Effector memory CD8-positive, alpha-beta T cell (primary cell): ENCODE results near the gene ATP6V1G2.
"Not testable (repeated sequence)": the region's sequence is repeated elsewhere in the genome, so short reads cannot be mapped to it uniquely, and the experiment has no call there.

Experiments
- ATAC-seq: fragments of 150-1000 bp; cut with Tn5 transposase; replicated peaks from 2 replicates; pipeline ENCODE4 v1.10.0; 2021; ENCODE audit warnings: mild to moderate bottlenecking, moderate library complexity
- DNase-seq, 3 experiments: peaks; one replicate each; pipeline ENCODE4 v3.0.0; 2021
- H3K27ac Mint-ChIP-seq, 2 donors: one replicate each; pipeline ENCODE4 v1.8.0; 2022; ENCODE audit warnings: mild to moderate bottlenecking in 2 of 2, mixed read lengths in 2 of 2, moderate library complexity in 2 of 2
- H3K27me3 Mint-ChIP-seq, 2 donors: one replicate each; pipeline ENCODE4 v1.8.0; 2022; ENCODE audit warnings: mixed read lengths in 2 of 2
- H3K36me3 Mint-ChIP-seq: one replicate; pipeline ENCODE4 v1.8.0; 2022; ENCODE audit warnings: mild to moderate bottlenecking, moderate library complexity, mixed read lengths; ENCODE audit not compliant: insufficient read depth
- H3K4me1 Mint-ChIP-seq, 2 donors: one replicate each; pipeline ENCODE4 v1.8.0; 2022; ENCODE audit warnings: low read depth in 2 of 2, mixed read lengths in 2 of 2
- H3K4me3 Mint-ChIP-seq, 2 donors: one replicate each; pipeline ENCODE4 v1.8.0; 2022; ENCODE audit warnings: mild to moderate bottlenecking in 2 of 2, mixed read lengths in 2 of 2, moderate library complexity in 2 of 2
- H3K9me3 Mint-ChIP-seq, 2 donors: one replicate each; pipeline ENCODE4 v1.8.0; 2022; ENCODE audit warnings: mixed read lengths in 2 of 2
- total RNA-seq, 9 experiments: gene quantifications; one replicate each; lab custom pipeline; 2026; lab: John Stamatoyannopoulos, UW

ATP6V1G2 gene
- 0 to 3.4 (median 0.40) reads per million in 9 experiments for total RNA-seq

DNA sequence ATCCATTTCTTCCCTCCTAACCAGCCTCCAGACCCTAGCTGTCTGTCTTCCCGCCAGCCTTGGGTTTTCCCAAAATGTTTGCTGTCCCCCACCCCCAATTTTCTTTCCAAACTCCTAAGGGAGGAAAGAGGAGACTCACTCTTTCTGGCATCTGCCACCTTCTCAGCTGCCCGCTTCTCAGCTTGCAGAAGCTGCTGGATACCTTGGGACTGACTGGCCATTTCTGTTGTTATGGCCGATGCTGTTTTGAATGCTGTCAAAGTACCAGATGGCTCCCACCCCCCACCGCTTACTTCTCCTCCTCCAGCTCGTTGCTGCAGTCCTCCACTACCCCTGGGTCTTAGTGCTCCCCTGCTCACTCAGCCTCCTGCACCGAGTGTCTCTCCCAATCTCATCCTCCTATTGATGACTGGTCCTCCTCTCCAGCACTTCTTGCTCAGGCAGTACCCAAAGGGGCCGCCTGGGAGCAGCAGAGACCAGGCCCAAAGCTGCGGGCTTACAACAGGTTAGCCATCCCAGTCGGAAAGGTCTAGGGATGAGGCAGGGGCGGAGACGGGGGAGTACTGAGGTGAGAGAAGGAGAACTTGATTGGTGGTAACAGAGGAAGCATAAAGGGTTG lies at the start of gene ATP6V1G2:
TSS of gene ATP6V1G2 (minus strand) at position 270 of the 619 bp plus-strand sequence. CDS start at position 221, 49 bp downstream.
- Mint-ChIP-seq H3K9me3 (no peaks in the 10 kb centered on the region), H3K27ac (peak within 1 kb of the TSS; percentile 91 to 96), H3K4me1 (peaks cover 17 to 23% of the 10 kb centered on the region in 2 donors), H3K36me3 (peaks cover 15% of the 10 kb centered on the region), H3K27me3 (no peaks in the 10 kb centered on the region), H3K4me3 (peak within 1 kb of the TSS; percentile 89)
- DNase-seq (peak; percentile 72 to 87 (median 77)), ATAC-seq (peak; percentile 52)

DNA sequence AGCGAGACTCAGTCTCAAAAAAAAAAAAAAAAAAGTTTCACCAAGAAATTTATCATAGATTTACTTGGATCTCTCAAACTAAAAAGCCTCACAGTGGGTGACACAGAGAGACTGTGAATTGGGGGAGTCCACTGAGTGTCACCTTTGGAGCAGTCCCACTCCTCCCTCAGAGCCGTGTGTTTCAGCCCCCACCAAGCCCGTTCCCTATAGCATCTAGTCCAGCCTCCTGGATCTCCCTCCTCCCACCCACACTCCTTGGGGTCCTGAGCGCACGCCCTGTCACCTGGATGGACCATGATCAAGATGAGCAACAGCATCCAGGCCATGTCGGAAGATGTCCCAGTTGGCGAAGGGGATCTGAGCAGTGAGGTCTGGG lies 46.0 kb upstream of the ATP6V1G2 start:
- peak; percentile 19 for ATAC-seq
- H3K36me3 Mint-ChIP-seq: peaks cover 31% of the 10 kb centered on the region

DNA sequence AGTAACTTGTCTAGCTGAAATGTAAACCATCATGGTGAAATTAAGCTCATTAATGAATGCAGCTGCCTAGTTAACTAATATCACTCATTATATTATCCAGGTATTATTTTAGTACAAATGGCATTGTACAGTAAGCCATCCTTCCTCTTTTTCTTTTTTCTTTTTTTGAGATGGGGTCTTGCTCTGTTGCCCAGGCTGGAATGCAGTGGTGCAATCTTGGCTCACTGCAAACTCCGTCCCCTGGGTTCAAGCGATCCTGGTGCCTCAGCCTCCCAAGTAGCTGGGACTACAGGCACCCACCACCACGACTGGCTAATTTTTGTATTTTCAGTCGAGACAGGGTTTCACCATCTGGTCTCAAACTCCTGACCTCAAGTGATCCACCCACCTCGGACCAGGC lies 44.3 kb upstream of the ATP6V1G2 start:
- not testable (repeated sequence) for DNase-seq, H3K9me3 Mint-ChIP-seq, ATAC-seq, H3K27me3 Mint-ChIP-seq
- peak overlapping the region in 1 of 2 donors; percentile 71 for H3K27ac Mint-ChIP-seq
- peaks cover 49 to 65% of the 10 kb centered on the region in 2 donors for H3K4me1 Mint-ChIP-seq
- H3K4me3 Mint-ChIP-seq: peak overlapping the region in 1 of 2 donors; percentile 77
- H3K36me3 Mint-ChIP-seq: peaks cover 36% of the 10 kb centered on the region

More for the DNA sequence above, 46.0 kb upstream of the ATP6V1G2 start:
- Mint-ChIP-seq H3K4me1 (peaks cover 44 to 59% of the 10 kb centered on the region in 2 donors), H3K27ac (peak overlapping the region; percentile 71 to 91), H3K4me3 (peak overlapping the region; percentile 77 to 78), H3K9me3 (no peaks in the 10 kb centered on the region), H3K27me3 (no peaks in the 10 kb centered on the region)
- no peak for DNase-seq

DNA sequence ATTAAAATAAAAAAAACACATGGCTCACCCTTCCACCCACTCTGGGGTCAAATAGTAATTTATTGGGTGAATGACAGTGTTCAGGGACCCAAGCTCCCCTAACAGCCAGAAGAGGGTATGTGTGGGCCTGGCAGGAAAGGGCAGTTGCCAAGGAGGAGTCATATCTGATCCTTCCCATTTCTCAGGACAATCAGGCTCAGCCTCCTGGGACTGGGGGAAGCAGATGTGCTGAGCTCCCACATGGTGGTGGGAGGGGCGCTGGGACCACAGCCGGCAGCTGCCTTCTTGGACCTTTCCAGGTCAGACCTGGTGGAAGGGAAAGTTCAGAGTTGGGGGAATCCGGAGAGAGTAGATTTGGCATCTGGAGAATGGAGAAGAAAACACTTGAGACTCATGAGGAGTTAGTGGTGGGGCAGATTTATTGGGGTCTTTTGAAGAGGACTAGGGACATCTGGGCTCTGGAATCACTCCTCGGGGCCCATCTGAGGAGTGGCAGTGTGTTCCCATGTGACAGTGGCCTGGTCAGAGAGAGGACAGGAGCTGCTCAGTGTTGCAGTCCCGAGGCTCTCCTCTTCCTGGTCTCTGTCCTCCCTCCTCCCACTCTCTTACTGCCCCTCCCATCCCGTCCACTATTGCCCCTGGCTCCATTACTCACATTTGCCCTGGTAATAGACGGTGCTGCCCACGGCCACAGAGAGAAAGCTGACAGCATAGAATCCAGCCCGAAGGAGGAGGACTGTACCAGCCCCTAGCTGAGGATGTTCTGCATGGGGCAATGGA lies 42.7 kb upstream of the ATP6V1G2 start:
- DNase-seq (no peak), ATAC-seq (no peak)
- peaks cover 57 to 66% of the 10 kb centered on the region in 2 donors for H3K4me1 Mint-ChIP-seq
- H3K36me3 Mint-ChIP-seq: peaks cover 40% of the 10 kb centered on the region
- peak overlapping the region; percentile 83 to 95 for H3K27ac Mint-ChIP-seq
- no peaks in the 10 kb centered on the region for H3K27me3 Mint-ChIP-seq
- peak overlapping the region; percentile 42 to 77 for H3K4me3 Mint-ChIP-seq
- H3K9me3 Mint-ChIP-seq: no peaks in the 10 kb centered on the region

DNA sequence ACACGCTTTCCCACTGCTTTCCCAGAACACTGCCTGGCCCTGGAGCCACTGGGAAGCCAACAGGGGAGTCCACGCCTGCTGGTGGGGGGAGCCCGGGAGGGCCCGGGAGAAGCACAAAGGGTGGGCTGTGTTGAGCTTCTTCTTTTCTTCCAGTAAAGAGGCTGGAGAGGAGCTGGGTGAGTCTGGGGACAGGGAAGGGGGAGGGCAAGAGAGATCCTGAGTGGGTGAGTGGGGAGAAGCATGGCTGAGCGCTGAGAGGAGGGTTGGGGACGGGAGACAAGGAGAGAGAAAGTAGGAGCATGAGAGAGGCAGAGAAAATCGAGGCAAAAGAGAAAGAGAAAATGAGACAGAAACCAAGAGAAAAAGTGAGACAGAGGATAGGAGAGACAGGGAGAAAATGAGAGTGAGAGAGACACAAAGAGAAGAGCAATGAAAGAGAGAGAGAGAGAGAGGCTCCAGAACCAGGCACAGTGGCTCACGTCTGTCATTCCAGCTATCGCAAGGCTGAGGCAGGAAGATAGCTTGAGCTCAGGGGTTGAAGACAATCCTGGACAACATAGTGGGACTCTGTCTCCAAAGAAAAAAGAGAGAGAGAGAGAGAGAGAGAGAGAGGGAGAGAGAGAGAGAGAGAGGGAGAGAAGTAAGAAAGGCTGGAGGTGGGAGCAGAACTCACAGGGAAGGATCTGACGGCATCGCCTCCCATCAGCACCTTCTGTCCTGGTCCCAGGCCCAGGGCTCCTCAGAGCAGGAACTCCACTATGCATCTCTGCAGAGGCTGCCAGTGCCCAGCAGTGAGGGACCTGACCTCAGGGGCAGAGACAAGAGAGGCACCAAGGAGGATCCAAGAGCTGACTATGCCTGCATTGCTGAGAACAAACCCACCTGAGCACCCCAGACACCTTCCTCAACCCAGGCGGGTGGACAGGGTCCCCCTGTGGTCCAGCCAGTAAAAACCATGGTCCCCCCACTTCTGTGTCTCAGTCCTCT lies 41.7 kb upstream of the ATP6V1G2 start:
- H3K9me3 Mint-ChIP-seq: no peaks in the 10 kb centered on the region
- peaks cover 54 to 60% of the 10 kb centered on the region in 2 donors for H3K4me1 Mint-ChIP-seq
- DNase-seq (no peak), ATAC-seq (no peak)
- peak overlapping the region; percentile 72 to 77 for H3K4me3 Mint-ChIP-seq
- H3K27ac Mint-ChIP-seq: peak overlapping the region; percentile 88 to 95
- H3K27me3 Mint-ChIP-seq: no peaks in the 10 kb centered on the region
- H3K36me3 Mint-ChIP-seq: peaks cover 32% of the 10 kb centered on the region

- H3K4me1 Mint-ChIP-seq: peaks cover 62 to 65% of the 10 kb centered on the region in 2 donors
- DNase-seq (peak in 1 of 3 experiments; percentile 44), ATAC-seq (peak; percentile 76)
- H3K9me3 Mint-ChIP-seq: no peaks in the 10 kb centered on the region
- peak overlapping the region; percentile 88 to 95 for H3K27ac Mint-ChIP-seq
- H3K27me3 Mint-ChIP-seq: no peaks in the 10 kb centered on the region
- H3K4me3 Mint-ChIP-seq: peak overlapping the region; percentile 72 to 77
- peaks cover 21% of the 10 kb centered on the region for H3K36me3 Mint-ChIP-seq
Observed at GRCh38 chr6:31586599-31587281, 40.3 kb upstream of the ATP6V1G2 start.

GRCh38 chr6:31586008-31586407 lies 39.6 kb upstream of the ATP6V1G2 start, which contains the start of gene LST1:
TSS of gene LST1 (plus strand) at chr6:31586277. CDS start at chr6:31587300, 1,023 bp downstream.
- Mint-ChIP-seq H3K9me3 (no peaks in the 10 kb centered on the region), H3K36me3 (peaks cover 29% of the 10 kb centered on the region), H3K4me1 (peaks cover 67 to 72% of the 10 kb centered on the region in 2 donors), H3K27me3 (no peaks in the 10 kb centered on the region), H3K4me3 (peak within 1 kb of the TSS; percentile 72 to 77), H3K27ac (peak within 1 kb of the TSS; percentile 88 to 95)
- no peak for ATAC-seq
- DNase-seq: no peak

GRCh38 chr6:31585491-31585890 lies 39.1 kb upstream of the ATP6V1G2 start:
- no peaks in the 10 kb centered on the region for H3K27me3 Mint-ChIP-seq

GRCh38 chr6:31582230-31582643 lies 35.8 kb upstream of the ATP6V1G2 start, which contains the start of gene LTB:
TSS of gene LTB (minus strand) at chr6:31582424. CDS start at chr6:31582417, 7 bp downstream.
- DNase-seq (no peak), ATAC-seq (peak; percentile 35)
- peaks cover 40% of the 10 kb centered on the region for H3K36me3 Mint-ChIP-seq
- no peaks in the 10 kb centered on the region for H3K27me3 Mint-ChIP-seq
- no peaks in the 10 kb centered on the region for H3K9me3 Mint-ChIP-seq
- peak within 1 kb of the TSS; percentile 98 to 99 for H3K27ac Mint-ChIP-seq
- peak within 1 kb of the TSS; percentile 82 to 99 for H3K4me3 Mint-ChIP-seq
- peaks cover 69 to 73% of the 10 kb centered on the region in 2 donors for H3K4me1 Mint-ChIP-seq

More at GRCh38 chr6:31585491-31585890, 39.1 kb upstream of the ATP6V1G2 start:
- H3K4me1 Mint-ChIP-seq: peaks cover 70 to 74% of the 10 kb centered on the region in 2 donors
- ATAC-seq: peak; percentile 9
- peak overlapping the region; percentile 88 to 95 for H3K27ac Mint-ChIP-seq
- peak overlapping the region; percentile 72 to 77 for H3K4me3 Mint-ChIP-seq
- no peaks in the 10 kb centered on the region for H3K9me3 Mint-ChIP-seq
- peaks cover 34% of the 10 kb centered on the region for H3K36me3 Mint-ChIP-seq
- no peak for DNase-seq

DNA sequence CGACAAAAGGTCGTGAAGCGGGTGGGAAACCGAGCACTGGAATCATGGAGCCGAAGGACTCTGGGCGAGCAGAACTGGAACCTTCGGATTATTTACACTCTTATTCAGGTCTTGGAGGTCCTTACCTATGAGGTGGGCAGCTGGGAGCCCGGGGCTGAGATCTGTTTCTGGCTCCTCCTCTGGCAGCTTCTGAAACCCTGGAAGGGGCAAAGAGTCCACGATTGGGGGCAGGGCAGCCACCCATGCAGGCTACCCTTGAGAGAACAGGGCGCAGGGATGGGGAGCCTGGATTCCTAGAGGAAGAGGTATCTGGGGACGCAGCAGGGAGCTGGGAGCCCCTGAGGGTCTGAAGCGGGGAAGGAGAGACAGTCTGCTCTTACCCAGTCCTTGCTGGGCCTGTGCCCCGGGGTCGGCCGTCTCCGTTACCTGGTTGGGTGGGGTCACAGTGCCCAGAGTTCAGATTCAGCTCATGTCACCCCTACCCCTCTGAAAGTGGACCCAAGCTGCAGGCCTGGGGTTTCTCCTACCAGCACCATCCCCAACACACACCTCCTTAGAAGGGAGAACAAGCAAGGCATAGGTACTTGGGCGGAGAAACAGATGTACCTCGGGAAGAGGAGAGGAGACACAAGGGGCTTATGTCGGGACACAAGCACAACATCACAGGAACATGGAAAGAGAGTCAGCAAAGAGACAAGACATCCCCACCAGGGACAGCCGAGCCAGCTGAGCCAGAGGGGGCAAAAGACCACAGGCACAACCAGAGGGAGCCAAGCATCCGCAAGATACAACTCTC lies 35.2 kb upstream of the ATP6V1G2 start:
- peaks cover 45% of the 10 kb centered on the region for H3K36me3 Mint-ChIP-seq
- DNase-seq: no peak
- H3K4me3 Mint-ChIP-seq: peak overlapping the region; percentile 82 to 99

DNA sequence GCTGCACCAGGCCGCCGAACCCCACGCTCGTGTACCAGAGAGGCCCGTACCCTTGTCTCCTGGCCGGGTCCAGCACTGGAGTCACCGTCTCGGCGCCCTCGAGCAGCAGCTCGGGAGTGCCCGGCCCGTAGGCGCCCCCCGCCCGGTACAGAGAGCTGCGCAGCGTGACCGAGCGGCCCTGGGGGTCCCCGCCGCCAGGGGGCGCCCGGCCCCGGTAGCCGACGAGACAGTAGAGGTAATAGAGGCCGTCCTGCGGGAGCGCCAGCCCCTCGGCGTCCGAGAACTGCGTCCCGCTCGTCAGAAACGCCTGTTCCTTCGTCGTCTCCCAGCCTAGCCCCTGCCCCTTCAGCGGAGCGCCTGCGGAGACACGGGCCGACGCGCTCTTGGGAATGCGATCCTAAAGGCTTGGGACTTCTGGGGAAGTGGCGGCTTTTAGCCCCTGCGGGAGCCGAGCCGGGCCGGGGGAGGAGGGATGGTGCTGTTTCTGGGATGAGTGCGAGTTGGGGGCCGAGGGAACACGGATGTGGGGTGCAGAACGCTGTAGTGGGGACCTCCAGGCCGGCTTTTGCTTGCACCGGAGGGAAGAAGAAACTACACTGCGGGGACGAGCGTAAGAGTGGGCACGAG lies 34.5 kb upstream of the ATP6V1G2 start:
- Mint-ChIP-seq H3K27me3 (no peaks in the 10 kb centered on the region), H3K4me1 (peaks cover 65 to 73% of the 10 kb centered on the region in 2 donors), H3K4me3 (peak overlapping the region; percentile 82 to 99), H3K9me3 (no peaks in the 10 kb centered on the region), H3K27ac (peak overlapping the region; percentile 98 to 99), H3K36me3 (peaks cover 49% of the 10 kb centered on the region)
- DNase-seq (peak; percentile 85 to 91 (median 86)), ATAC-seq (peak; percentile 78)

More for the DNA sequence above, 35.2 kb upstream of the ATP6V1G2 start:
- Mint-ChIP-seq H3K4me1 (peaks cover 69 to 73% of the 10 kb centered on the region in 2 donors), H3K9me3 (no peaks in the 10 kb centered on the region), H3K27me3 (no peaks in the 10 kb centered on the region), H3K27ac (peak overlapping the region; percentile 98 to 99)
- no peak for ATAC-seq
